ENCODE measurements around the gene CNGB1.

DNA sequence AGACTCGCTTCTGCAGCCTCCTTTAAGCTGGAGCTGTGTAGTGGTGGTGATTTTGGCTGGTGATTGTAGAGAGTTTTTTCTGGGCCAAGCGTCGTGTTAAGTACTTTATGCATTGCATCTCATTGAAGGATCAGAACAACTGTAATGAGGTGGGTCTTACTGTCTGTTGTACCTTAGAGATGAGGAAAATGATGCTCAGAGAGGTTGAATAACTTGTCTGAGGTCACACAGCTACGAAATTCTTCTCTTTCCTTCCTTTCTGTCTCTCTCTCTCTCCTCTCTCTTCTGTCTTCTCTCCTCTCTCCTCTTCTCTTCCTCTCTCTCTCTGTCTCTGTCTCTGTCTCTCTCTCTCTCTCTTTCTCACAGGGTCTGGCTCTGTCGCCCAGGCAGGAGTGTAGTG, 82.8 kb downstream of the CNGB1 start:
- TF ChIP-seq, protein P1, sequence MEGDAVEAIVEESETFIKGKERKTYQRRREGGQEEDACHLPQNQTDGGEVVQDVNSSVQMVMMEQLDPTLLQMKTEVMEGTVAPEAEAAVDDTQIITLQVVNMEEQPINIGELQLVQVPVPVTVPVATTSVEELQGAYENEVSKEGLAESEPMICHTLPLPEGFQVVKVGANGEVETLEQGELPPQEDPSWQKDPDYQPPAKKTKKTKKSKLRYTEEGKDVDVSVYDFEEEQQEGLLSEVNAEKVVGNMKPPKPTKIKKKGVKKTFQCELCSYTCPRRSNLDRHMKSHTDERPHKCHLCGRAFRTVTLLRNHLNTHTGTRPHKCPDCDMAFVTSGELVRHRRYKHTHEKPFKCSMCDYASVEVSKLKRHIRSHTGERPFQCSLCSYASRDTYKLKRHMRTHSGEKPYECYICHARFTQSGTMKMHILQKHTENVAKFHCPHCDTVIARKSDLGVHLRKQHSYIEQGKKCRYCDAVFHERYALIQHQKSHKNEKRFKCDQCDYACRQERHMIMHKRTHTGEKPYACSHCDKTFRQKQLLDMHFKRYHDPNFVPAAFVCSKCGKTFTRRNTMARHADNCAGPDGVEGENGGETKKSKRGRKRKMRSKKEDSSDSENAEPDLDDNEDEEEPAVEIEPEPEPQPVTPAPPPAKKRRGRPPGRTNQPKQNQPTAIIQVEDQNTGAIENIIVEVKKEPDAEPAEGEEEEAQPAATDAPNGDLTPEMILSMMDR (IDR thresholded peaks at IDR 0.05): no peak
- TF ChIP-seq JUND (IDR thresholded peaks at IDR 0.05) (no peak), SIN3A (IDR thresholded peaks at IDR 0.05; ENCODE audit: borderline replicate concordance, low read depth, low read length) (no peak), TEAD4 (IDR thresholded peaks at IDR 0.05; ENCODE audit: borderline replicate concordance, insufficient read depth) (no peak), EZH2phosphoT487 (IDR thresholded peaks at IDR 0.05; ENCODE audit: borderline replicate concordance, low read depth) (no peak), RAD21 (IDR thresholded peaks at IDR 0.05; ENCODE audit: low read length) (no peak), EP300 (IDR thresholded peaks at IDR 0.05; ENCODE audit: borderline replicate concordance in 1 of 2, low read depth in 1 of 2, low read length in 1 of 2) (no peak), YY1 (IDR thresholded peaks at IDR 0.05; ENCODE audit: low read depth) (no peak), FOSL2 (IDR thresholded peaks at IDR 0.05; ENCODE audit: borderline replicate concordance, low read depth) (no peak), POLR2AphosphoS5 (IDR thresholded peaks at IDR 0.05; ENCODE audit: low read depth, low read length) (no peak), MAX (IDR thresholded peaks at IDR 0.05; ENCODE audit: low read depth) (no peak), SMC3 (IDR thresholded peaks at IDR 0.05; ENCODE audit: low read depth, low read length) (no peak), ZBTB33 (IDR thresholded peaks at IDR 0.05; ENCODE audit: borderline replicate concordance, low read depth) (no peak)
- TF ChIP-seq, protein P2, sequence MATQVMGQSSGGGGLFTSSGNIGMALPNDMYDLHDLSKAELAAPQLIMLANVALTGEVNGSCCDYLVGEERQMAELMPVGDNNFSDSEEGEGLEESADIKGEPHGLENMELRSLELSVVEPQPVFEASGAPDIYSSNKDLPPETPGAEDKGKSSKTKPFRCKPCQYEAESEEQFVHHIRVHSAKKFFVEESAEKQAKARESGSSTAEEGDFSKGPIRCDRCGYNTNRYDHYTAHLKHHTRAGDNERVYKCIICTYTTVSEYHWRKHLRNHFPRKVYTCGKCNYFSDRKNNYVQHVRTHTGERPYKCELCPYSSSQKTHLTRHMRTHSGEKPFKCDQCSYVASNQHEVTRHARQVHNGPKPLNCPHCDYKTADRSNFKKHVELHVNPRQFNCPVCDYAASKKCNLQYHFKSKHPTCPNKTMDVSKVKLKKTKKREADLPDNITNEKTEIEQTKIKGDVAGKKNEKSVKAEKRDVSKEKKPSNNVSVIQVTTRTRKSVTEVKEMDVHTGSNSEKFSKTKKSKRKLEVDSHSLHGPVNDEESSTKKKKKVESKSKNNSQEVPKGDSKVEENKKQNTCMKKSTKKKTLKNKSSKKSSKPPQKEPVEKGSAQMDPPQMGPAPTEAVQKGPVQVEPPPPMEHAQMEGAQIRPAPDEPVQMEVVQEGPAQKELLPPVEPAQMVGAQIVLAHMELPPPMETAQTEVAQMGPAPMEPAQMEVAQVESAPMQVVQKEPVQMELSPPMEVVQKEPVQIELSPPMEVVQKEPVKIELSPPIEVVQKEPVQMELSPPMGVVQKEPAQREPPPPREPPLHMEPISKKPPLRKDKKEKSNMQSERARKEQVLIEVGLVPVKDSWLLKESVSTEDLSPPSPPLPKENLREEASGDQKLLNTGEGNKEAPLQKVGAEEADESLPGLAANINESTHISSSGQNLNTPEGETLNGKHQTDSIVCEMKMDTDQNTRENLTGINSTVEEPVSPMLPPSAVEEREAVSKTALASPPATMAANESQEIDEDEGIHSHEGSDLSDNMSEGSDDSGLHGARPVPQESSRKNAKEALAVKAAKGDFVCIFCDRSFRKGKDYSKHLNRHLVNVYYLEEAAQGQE (IDR thresholded peaks at IDR 0.05; ENCODE audit: low read depth, low read length): no peak

All from SK-N-SH (cell line).